LNCAP (cell line): ENCODE results near the gene NTRK2.

Source experiments
- CTCF ChIP-seq: fragments of 450-650 bp; IDR thresholded peaks from 2 replicates; pipeline ENCODE4 v1.5.1; 2017; ENCODE audit warnings: mild to moderate bottlenecking

Gene NTRK2

GRCh38 chr9:84755380-84755779 lies 85.9 kb downstream of the NTRK2 start:
- TF ChIP-seq CTCF = no peak

GRCh38 chr9:84756171-84756570 lies 86.6 kb downstream of the NTRK2 start:
- TF ChIP-seq CTCF = no peak

- no peak for TF ChIP-seq CTCF
Observed at GRCh38 chr9:84756731-84757130, 87.2 kb downstream of the NTRK2 start.

GRCh38 chr9:84758817-84759216 lies 89.3 kb downstream of the NTRK2 start:
- TF ChIP-seq CTCF = no peak

- no peak for TF ChIP-seq CTCF
Observed at GRCh38 chr9:84759300-84759750, 89.8 kb downstream of the NTRK2 start.

GRCh38 chr9:84759804-84760203 lies 90.3 kb downstream of the NTRK2 start:
- no peak for TF ChIP-seq CTCF

GRCh38 chr9:84761137-84761808 lies 91.7 kb downstream of the NTRK2 start:
- no peak for TF ChIP-seq CTCF

- no peak for TF ChIP-seq CTCF
Observed at GRCh38 chr9:84772511-84772910, 103.0 kb downstream of the NTRK2 start.
